Stimulated activated CD8-positive, alpha-beta memory T cell treated with anti-CD3 and anti-CD28 coated beads, Interleukin-15, amount 100 ng/mL, for 4 hours (primary cell): ENCODE data around the gene LCE1D.

Experiments used
- DNase-seq, 2 donors: peaks; one replicate each; pipeline ENCODE4 v3.0.0-alpha.2; 2020; ENCODE audit warnings: low read depth in 2 of 2

The LCE1D gene

DNA sequence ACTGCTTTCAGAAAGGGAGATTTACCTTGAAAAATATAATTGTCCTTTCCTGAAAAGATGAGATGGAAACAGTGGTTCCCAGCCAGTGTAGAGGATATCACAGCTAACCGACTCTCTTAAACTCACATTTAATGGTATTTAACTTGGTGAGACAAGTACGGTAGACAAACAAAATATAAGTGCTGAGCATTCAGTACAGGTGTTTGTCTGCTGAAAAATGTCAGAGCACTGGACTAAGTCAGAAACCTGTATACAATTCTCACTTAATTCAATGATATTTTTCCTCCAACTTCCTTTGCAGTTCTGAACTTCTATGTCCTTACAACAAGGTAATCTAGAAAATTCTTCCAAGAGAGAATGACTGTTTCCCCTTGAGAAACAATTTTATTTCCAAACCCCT, 15.2 kb downstream of the LCE1D start, which contains the start of gene LCE1B:
Gene LCE1B (plus strand): TSS at position 301 of the 400 bp plus-strand sequence. CDS start 476 bp downstream, outside the sequence.
- no peak for DNase-seq

DNA sequence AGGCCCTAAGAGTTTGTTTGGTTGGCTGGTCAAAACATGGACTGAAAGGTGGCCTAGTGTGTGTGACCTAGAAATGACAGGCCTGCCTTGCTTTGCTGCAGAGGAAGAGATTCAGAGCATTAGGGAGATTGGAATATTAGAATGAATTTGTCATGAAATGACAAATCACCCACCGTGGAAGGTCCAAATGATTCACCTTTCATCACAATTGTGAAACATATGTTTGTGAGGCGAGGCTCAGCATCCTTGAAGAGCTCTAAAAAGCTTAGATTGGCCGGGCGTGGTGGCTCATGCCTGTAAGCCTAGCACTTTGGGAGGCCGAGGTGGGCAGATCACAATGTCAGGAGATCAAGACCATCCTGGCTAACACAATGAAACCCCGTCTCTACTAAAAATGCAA, 20.8 kb downstream of the LCE1D start:
- DNase-seq: no peak

DNA sequence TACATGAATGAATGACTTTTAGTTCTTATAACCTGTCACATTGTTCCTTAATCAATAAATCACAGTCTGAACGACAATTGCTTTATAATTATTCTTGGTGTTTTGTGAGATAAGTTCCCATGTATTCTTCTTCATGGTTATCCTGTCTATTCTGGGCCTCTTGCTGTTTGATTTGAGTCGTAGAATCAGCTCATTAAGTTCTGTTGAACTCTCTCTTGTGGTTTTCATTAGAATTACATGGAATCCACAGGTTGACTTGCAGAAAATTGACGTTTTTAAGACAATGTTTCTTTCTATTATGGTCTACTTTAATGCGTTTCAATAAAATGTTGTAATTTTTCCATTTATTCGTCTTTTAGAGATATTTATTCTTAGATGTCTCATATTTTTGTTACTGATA, 26.8 kb downstream of the LCE1D start:
- no peak for DNase-seq

DNA sequence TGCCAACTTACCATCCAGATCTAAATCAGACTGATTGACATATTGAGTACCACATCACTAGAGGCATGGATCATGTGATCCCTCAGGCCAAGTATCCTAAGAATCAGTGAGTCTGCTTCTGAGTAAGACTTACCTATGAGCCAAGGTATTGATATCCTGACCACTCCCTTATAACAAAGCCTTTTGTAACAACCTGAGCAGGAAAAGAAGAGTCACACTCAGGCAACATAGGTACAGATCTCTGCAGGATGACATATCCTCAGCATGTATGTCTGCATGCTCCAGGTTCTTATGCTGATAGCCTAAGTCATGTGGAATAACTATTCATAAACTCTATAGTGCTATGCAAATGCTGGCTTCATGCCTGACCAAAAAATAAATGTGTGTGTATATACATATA, 28.4 kb downstream of the LCE1D start:
- DNase-seq: no peak

DNA sequence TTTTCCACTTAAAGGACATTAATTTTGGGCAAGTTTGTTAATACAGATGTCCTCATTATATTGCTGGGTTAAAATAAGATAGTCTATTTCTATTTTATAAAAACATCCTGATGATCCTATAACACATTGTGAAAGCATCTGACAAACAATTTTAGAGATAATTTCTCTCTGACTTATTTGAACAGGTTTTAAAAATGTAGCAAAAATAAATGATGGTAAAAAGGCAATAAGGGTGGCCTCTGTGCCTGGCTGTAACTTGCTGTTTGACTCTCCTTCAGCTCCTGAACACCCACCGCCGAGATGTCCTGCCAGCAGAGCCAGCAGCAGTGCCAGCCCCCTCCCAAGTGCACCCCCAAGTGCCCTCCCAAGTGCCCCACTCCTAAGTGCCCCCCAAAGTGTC, 30.7 kb downstream of the LCE1D start, which contains the start of gene LCE1A:
Gene LCE1A (plus strand): TSS at position 301 of the 400 bp plus-strand sequence. CDS start 0 bp downstream, at position 301.
- DNase-seq: no peak

DNA sequence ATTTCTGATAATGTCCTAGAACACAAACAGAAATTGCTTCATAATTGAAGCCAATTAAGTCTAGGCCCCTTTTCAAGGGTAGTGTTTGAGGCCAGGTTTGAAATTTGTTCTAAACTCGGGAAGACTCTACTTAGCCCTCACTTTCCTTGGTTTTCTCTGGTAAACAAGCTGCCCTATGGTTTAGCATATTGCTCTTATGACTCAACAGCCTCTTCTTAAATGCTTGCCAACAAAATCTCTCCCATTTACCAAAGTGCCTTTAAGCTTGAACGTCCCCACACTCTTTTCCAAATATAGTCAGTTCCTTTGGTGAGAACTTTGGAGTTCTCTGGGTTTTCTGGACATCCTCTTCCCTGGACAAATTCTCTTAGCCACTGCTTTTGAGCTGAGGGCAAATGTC, 40.3 kb downstream of the LCE1D start:
- DNase-seq: no peak

DNA sequence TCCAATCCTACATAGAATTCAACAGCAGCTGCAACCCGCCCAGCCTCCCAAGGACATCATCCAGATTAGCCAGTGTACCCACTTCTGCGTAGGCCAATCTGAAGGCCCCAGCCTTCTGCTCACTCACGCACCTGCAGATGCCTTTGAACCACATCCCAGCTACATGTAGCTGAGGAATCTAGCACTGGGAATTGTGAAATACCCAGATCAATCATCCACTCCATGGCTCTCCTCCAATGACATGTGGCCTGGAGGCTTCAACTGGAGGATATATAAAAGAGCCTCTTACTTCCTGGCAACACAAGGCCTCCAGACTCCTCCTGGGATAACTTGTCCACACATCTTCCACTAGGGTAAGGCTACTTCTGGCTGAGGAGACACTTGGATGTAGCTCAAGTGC, 46.0 kb downstream of the LCE1D start, which contains the start of gene LCE6A:
Gene LCE6A (plus strand): TSS at position 301 of the 400 bp plus-strand sequence. CDS start 665 bp downstream, outside the sequence.
- DNase-seq: no peak
